ES-I3 (cell line): ENCODE data around the gene NTN1.

ENCODE experiments used
- H3K36me3 ChIP-seq: 2 replicates; pipeline ENCODE4 v1.6.1; 2013; ENCODE audit warnings: mild to moderate bottlenecking, low read length, control low read depth, moderate library complexity; ENCODE audit not compliant: insufficient read depth
- H3K4me1 ChIP-seq: 2 replicates; pipeline ENCODE4 v1.6.1; 2013; ENCODE audit warnings: mild to moderate bottlenecking, control low read depth, low read length; ENCODE audit not compliant: insufficient read depth
- H3K9ac ChIP-seq: 2 replicates; pipeline ENCODE4 v1.6.1; 2013; ENCODE audit warnings: low read depth, mild to moderate bottlenecking, low read length, moderate library complexity
- H3K9me3 ChIP-seq: 2 replicates; pipeline ENCODE4 v1.6.1; 2013; ENCODE audit warnings: mild to moderate bottlenecking, low read length, moderate library complexity; ENCODE audit not compliant: control insufficient read depth, insufficient read depth

Gene NTN1

GRCh38 chr17:9174312-9174711, 153.0 kb downstream of the NTN1 start:
- Histone ChIP-seq H3K4me1 (0 out of 2 replicates have a peak, but pooled peaks cover 7% of the 10 kb centered on the region), H3K9ac (no peak overlapping the region), H3K36me3 (no peaks in the 10 kb centered on the region), H3K9me3 (no peaks in the 10 kb centered on the region; the same call in 1 of the 2 replicates)

DNA sequence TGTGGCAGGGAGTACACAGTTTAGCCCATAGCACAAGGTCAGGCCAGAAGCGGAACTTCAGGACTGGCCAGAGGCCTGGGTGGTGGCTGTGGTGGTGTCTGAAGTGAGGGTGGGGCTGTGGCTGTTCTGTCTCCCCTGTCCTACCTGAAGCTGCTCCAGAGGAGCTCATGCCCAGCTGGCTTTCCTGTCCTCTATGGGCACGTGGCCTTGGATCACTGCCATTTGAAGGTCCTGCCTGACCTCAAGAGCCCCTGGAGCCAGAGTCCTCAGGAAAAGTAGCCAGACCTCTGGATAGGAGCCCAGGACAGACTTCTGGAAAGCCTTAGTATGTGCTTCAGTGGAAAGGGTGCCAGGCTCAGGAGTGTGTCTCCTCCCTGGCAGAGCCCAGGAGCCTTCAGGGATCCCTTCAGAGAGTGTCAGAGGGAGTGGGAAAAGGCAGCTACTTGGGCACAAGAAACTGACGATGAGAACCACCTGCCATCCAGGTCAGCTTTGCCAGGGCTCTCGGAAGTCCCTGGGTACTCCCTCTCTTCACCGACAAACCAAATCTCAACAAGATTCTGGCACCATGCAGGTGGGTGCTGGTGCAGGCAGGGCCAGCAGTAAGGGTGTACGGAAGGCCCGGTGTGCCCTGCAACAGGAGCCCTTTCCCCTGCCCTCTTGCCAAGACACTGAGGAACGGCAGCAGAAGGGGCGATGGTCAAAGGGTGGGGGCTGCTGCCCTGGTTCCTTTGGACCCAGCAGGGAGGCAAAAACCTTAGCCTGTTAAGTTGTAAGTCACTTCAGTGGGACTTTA, 153.7 kb downstream of the NTN1 start:
- Histone ChIP-seq H3K9ac (no peak overlapping the region), H3K9me3 (no peaks in the 10 kb centered on the region; the same call in 1 of the 2 replicates), H3K4me1 (0 out of 2 replicates have a peak, but pooled peaks cover 9% of the 10 kb centered on the region), H3K36me3 (no peaks in the 10 kb centered on the region)

GRCh38 chr17:9175700-9176467, 154.6 kb downstream of the NTN1 start:
- Histone ChIP-seq H3K36me3 (no peaks in the 10 kb centered on the region), H3K9me3 (no peaks in the 10 kb centered on the region; the same call in 1 of the 2 replicates), H3K4me1 (0 out of 2 replicates have a peak, but pooled peaks cover 9% of the 10 kb centered on the region), H3K9ac (no peak overlapping the region)

DNA sequence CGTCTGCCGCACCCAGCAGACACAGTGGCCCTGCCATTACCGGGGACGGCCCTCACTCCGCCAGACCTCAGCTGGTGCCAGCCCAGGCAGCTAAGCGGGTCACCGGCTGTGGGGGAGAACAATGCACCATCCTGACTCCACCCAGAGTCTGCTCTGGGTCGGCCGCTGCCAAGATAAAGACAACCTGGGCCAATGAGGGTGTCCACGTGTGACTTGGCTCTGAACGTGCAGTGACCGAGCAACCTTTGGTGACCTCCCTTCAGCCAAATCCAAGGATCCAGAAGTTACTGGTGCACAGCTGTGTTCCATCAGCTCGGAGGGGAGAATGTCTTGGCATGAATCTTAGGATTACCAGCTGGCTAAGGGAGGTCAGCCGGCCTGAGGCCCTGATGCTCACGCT, 155.9 kb downstream of the NTN1 start:
- H3K36me3 ChIP-seq = no peaks in the 10 kb centered on the region
- no peaks in the 10 kb centered on the region; the same call in 1 of the 2 replicates for H3K9me3 ChIP-seq
- H3K4me1 ChIP-seq = 0 out of 2 replicates have a peak, but pooled peaks cover 4% of the 10 kb centered on the region
- no peak overlapping the region for H3K9ac ChIP-seq

DNA sequence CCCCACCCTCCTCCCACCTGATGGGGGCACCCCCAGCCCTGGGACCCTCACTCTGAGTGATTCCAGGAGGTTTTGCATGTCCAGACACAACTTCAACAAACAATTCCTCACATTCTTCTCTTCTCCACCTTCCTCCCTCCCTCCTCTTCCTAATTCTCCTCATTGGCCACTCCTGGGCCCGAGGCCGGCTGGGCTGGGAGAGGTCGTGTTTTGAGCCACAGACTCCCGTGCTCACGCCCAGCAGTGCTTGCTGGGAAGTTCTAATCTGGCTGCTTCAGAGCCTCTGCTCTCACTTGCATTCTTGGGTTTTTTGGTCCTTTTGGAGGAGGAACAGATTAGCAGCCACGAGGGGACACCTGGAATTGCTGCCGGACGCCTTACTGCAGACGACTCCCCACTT, 157.0 kb downstream of the NTN1 start:
- H3K36me3 ChIP-seq = no peaks in the 10 kb centered on the region
- H3K9me3 ChIP-seq = no peaks in the 10 kb centered on the region; the same call in 1 of the 2 replicates
- H3K9ac ChIP-seq = no peak overlapping the region
- 0 out of 2 replicates have a peak, but pooled peaks cover 4% of the 10 kb centered on the region for H3K4me1 ChIP-seq

GRCh38 chr17:9179602-9180001, 158.3 kb downstream of the NTN1 start:
- no peak overlapping the region for H3K9ac ChIP-seq
- 0 out of 2 replicates have a peak, but pooled peaks cover 4% of the 10 kb centered on the region for H3K4me1 ChIP-seq
- H3K36me3 ChIP-seq = no peaks in the 10 kb centered on the region
- no peaks in the 10 kb centered on the region for H3K9me3 ChIP-seq

DNA sequence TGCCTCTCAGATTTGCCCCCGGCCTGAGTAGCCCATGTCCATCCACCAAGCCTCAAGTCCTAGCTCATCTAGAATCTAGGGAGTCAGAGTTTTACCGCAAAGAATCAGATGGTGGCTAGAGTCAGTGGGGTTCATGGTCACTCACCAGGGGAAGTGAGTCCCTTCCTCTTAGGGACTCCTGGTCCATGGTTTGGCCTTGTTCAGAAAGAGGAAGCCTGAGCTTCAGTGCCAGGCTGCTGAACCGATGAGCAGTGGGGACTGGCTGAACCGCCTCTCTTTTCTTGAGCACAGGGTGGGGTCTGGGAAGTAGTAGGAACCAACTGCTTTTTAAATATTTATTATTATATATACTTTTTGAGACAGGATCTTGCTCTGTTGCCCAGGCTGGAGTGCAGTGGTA, 160.3 kb downstream of the NTN1 start:
- H3K4me1 ChIP-seq = 0 out of 2 replicates have a peak, but pooled peaks cover 4% of the 10 kb centered on the region

GRCh38 chr17:9183306-9183705, 162.0 kb downstream of the NTN1 start:
- Histone ChIP-seq H3K9me3 (no peaks in the 10 kb centered on the region), H3K4me1 (0 out of 2 replicates have a peak, but pooled peaks cover 4% of the 10 kb centered on the region), H3K36me3 (no peaks in the 10 kb centered on the region; the same call in 1 of the 2 replicates), H3K9ac (no peak overlapping the region)

More for the DNA sequence above, 160.3 kb downstream of the NTN1 start:
- Histone ChIP-seq H3K36me3 (no peaks in the 10 kb centered on the region; the same call in 1 of the 2 replicates), H3K9ac (no peak overlapping the region), H3K9me3 (no peaks in the 10 kb centered on the region)

- Histone ChIP-seq H3K9ac (no peak overlapping the region), H3K36me3 (no peaks in the 10 kb centered on the region; the same call in 1 of the 2 replicates), H3K4me1 (no peaks in the 10 kb centered on the region), H3K9me3 (no peaks in the 10 kb centered on the region)
Observed at GRCh38 chr17:9185142-9185541, 163.8 kb downstream of the NTN1 start.

- H3K9me3 ChIP-seq = no peaks in the 10 kb centered on the region
- no peaks in the 10 kb centered on the region; the same call in 1 of the 2 replicates for H3K36me3 ChIP-seq
- no peaks in the 10 kb centered on the region for H3K4me1 ChIP-seq
- H3K9ac ChIP-seq = no peak overlapping the region
Observed at GRCh38 chr17:9185688-9186284, 164.5 kb downstream of the NTN1 start.

GRCh38 chr17:9187828-9188227, 166.5 kb downstream of the NTN1 start:
- H3K4me1 ChIP-seq = no peaks in the 10 kb centered on the region
- no peak overlapping the region for H3K9ac ChIP-seq
- no peaks in the 10 kb centered on the region; the same call in 1 of the 2 replicates for H3K36me3 ChIP-seq
- H3K9me3 ChIP-seq = no peaks in the 10 kb centered on the region

DNA sequence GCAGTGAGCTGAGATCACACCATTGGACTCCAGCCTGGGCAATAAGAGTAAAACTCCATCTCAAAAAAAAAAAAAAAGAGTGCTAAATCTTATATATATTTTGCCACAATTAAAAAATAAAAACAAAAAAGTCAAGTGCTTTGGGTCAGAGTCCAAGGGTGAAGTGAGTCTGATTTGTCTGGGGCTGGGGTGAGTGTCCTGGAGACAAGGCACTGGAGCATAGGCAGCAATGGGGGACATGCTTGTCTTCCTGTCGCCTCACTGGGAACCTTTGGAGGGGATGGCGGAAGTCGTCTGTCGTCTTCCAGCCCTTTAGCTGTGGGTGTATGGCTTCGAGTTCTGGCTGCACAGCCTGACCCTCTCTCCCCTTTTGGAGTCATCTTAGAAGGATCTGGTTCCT, 167.1 kb downstream of the NTN1 start:
- no peaks in the 10 kb centered on the region for H3K4me1 ChIP-seq
- no peaks in the 10 kb centered on the region; the same call in 1 of the 2 replicates for H3K36me3 ChIP-seq
- H3K9me3 ChIP-seq = no peaks in the 10 kb centered on the region
- no peak overlapping the region for H3K9ac ChIP-seq

DNA sequence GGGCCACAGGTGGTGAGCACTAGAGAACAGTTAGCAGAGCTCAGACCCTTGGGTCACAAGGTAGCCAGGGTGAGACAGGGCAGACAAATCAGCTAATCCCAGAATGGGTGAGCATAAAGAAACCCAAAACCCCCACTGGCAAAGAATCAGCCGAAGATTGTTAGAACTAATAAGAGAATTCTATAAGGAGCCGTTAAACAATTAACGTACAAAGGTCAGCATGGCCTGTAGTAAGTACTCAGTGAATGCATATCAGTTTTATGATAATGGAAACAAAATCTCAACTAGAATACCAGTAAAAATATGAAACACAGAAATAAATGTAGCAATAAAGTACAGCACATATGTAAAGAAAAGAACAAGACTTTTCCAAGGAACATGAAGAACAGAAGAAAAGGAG, 168.6 kb downstream of the NTN1 start:
- Histone ChIP-seq H3K36me3 (no peaks in the 10 kb centered on the region; the same call in 1 of the 2 replicates), H3K9ac (no peak overlapping the region), H3K4me1 (no peaks in the 10 kb centered on the region), H3K9me3 (no peaks in the 10 kb centered on the region)

DNA sequence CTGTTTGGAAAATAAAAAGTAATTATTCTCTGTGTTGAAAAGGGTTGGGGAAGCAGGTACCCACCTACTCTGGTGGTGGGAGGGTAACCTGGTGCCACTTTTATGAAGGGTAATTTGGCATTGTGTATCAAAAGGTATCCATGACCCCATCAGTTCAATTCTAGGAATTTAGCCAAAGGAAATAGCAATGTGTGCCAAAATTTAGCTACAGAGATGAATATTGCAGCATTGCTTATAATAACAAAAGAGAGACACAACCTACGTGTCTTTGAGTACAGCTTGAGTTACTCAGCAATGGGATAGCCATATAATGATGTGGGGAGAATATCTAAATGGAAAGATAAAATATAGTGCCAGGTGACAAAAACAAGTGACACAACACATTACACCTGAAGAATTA, 170.7 kb downstream of the NTN1 start:
- H3K36me3 ChIP-seq = no peaks in the 10 kb centered on the region
- H3K9me3 ChIP-seq = no peaks in the 10 kb centered on the region
- H3K4me1 ChIP-seq = peaks cover 11% of the 10 kb centered on the region
- H3K9ac ChIP-seq = no peak overlapping the region
